Neuronal stem cell (in vitro differentiated cells): ENCODE measurements around the gene PPP1R11.

Experiments
- DNase-seq: peaks from one replicate; pipeline ENCODE4 v3.0.0-alpha.2; 2013; ENCODE audit warnings: low spot score
- H2AFZ ChIP-seq: one replicate; pipeline ENCODE4 v1.6.1; 2013; ENCODE audit warnings: mild to moderate bottlenecking, low read length, inconsistent platforms
- H2AK5ac ChIP-seq: 2 replicates; pipeline ENCODE4 v1.6.1; 2013; ENCODE audit warnings: low read depth, mild to moderate bottlenecking, inconsistent platforms, low read length, moderate library complexity, mixed read lengths
- H2BK120ac ChIP-seq: 2 replicates; pipeline ENCODE4 v1.6.1; 2013; ENCODE audit warnings: low read depth, mild to moderate bottlenecking, inconsistent platforms, low read length, moderate library complexity, mixed read lengths
- H2BK12ac ChIP-seq: one replicate; pipeline ENCODE4 v1.6.1; 2013; ENCODE audit warnings: low read length, inconsistent platforms
- H2BK15ac ChIP-seq: 2 replicates; pipeline ENCODE4 v1.6.1; 2013; ENCODE audit warnings: mild to moderate bottlenecking, low read length, inconsistent platforms, mixed read lengths
- H2BK5ac ChIP-seq: one replicate; pipeline ENCODE4 v1.6.1; 2013; ENCODE audit warnings: inconsistent platforms, mild to moderate bottlenecking, low read length, moderate library complexity
- H3K14ac ChIP-seq: one replicate; pipeline ENCODE4 v1.6.1; 2013; ENCODE audit warnings: low read length, inconsistent platforms
- H3K18ac ChIP-seq: 2 replicates; pipeline ENCODE4 v1.6.1; 2013; ENCODE audit warnings: low read length, inconsistent platforms
- H3K23ac ChIP-seq: 2 replicates; pipeline ENCODE4 v1.6.1; 2013; ENCODE audit warnings: low read depth, mild to moderate bottlenecking, mixed read lengths, low read length, inconsistent platforms; ENCODE audit not compliant: poor library complexity
- H3K27ac ChIP-seq: replicated peaks from 3 replicates; pipeline ENCODE4 v1.5.1; 2013; ENCODE audit warnings: low read length, inconsistent platforms
- H3K27me3 ChIP-seq, 3 experiments: 2 replicates each; pipeline ENCODE4 v1.6.1; 2013; ENCODE audit warnings: low read length in 3 of 3, mild to moderate bottlenecking in 2 of 3, inconsistent platforms in 1 of 3, low read depth in 1 of 3, mixed read lengths in 1 of 3, moderate library complexity in 1 of 3; ENCODE audit not compliant: control insufficient read depth in 3 of 3, insufficient read depth in 3 of 3
- H3K36me3 ChIP-seq, 2 donors: replicated peaks in 1 of 2; 2 replicates each; pipeline ENCODE4 v1.6.1; 2013; ENCODE audit warnings: low read length in 2 of 2; ENCODE audit not compliant: control insufficient read depth in 2 of 2, insufficient read depth in 2 of 2
- H3K4ac ChIP-seq: 2 replicates; pipeline ENCODE4 v1.6.1; 2013; ENCODE audit warnings: inconsistent platforms, mild to moderate bottlenecking, low read length, moderate library complexity
- H3K4me1 ChIP-seq, 2 donors: 1 replicate in 1 of 2; 2 replicates in 1 of 2; pipeline ENCODE4 v1.6.1; 2013; ENCODE audit warnings: low read length in 2 of 2, low read depth in 1 of 2; ENCODE audit not compliant: control insufficient read depth in 2 of 2, insufficient read depth in 1 of 2
- H3K4me2 ChIP-seq: one replicate; pipeline ENCODE4 v1.6.1; 2013; ENCODE audit warnings: mild to moderate bottlenecking, low read length, inconsistent platforms; ENCODE audit not compliant: insufficient read depth, poor library complexity, severe bottlenecking
- H3K4me3 ChIP-seq, 2 donors: 2 replicates each; pipeline ENCODE4 v1.5.1; 2013; ENCODE audit warnings: low read length in 2 of 2, mild to moderate bottlenecking in 2 of 2, inconsistent platforms in 1 of 2, moderate library complexity in 1 of 2
- H3K79me1 ChIP-seq: one replicate; pipeline ENCODE4 v1.6.1; 2013; ENCODE audit warnings: low read depth, mild to moderate bottlenecking, inconsistent platforms, low read length, moderate library complexity
- H3K9ac ChIP-seq: one replicate; pipeline ENCODE4 v1.6.1; 2013; ENCODE audit warnings: mild to moderate bottlenecking, low read depth, low read length, inconsistent platforms; ENCODE audit not compliant: poor library complexity
- H3K9me3 ChIP-seq, 2 donors: replicated peaks in 1 of 2; 2 replicates each; pipeline versions ENCODE3 to v1.6.1; 2013; ENCODE audit warnings: low read length in 2 of 2, mild to moderate bottlenecking in 2 of 2, inconsistent platforms in 1 of 2, low read depth in 1 of 2, mixed read lengths in 1 of 2, moderate library complexity in 1 of 2; ENCODE audit not compliant: control insufficient read depth in 2 of 2, insufficient read depth in 1 of 2
- H4K8ac ChIP-seq: one replicate; pipeline ENCODE4 v1.6.1; 2013; ENCODE audit warnings: low read depth, mild to moderate bottlenecking, inconsistent platforms, low read length, moderate library complexity
- H4K91ac ChIP-seq: one replicate; pipeline ENCODE4 v1.6.1; 2013; ENCODE audit warnings: low read length, low read depth, mild to moderate bottlenecking, inconsistent platforms; ENCODE audit not compliant: poor library complexity
- WGBS, 2 donors: extraction: QIAGEN DNeasy Blood & Tissue Kit; methylation state at CpG; one replicate each; pipeline ENCODE4 v1.1.7; 2013; ENCODE audit warnings: missing lambda C conversion rate in 2 of 2, mixed read lengths in 1 of 2; ENCODE audit not compliant: insufficient read length in 2 of 2, insufficient replicate concordance in 1 of 2; ENCODE audit errors: extremely low coverage in 2 of 2; 5-methylcytosine and 5-hydroxymethylcytosine counted together

Gene PPP1R11

DNA sequence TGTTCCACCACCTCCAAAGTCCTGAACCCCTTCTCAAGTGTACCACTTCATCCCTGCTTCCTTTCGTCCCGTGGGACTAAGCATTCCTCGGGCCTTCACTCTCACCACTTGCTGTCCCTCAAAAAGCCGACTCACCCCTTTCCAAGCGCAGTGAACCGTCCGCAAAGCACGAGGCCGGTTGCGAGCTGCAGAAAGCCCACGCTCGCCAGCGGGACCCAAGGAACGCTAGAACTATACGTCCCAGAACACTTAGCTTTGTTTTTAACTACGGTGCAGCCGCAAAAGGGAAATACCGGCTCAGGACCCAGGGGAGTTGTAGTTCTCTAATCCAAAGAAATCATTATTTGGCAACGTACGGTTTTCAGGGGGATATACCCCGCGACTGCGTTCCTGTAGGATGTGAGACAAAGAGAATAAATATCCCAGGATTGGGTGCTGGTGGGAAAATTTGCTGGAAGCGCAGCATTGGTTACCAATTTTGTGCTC is 6.3 kb upstream of the PPP1R11 start:
- peak overlapping the region; percentile 73 for H3K9ac ChIP-seq
- H2AFZ ChIP-seq, result peak overlapping the region; percentile 91
- no peak overlapping the region for H4K8ac ChIP-seq
- no peaks in the 10 kb centered on the region for H3K27me3 ChIP-seq
- peaks cover 7% of the 10 kb centered on the region in 2 donors for H3K4me1 ChIP-seq
- H4K91ac ChIP-seq, result no peak overlapping the region
- H2BK120ac ChIP-seq, result no peak overlapping the region
- no peak overlapping the region for H3K18ac ChIP-seq
- no peak overlapping the region for H2BK12ac ChIP-seq
- no peak overlapping the region for H3K4ac ChIP-seq
- peak overlapping the region; percentile 66 for H3K4me2 ChIP-seq
- H2BK15ac ChIP-seq, result no peak overlapping the region
- peak overlapping the region; percentile 65 to 96 for H3K4me3 ChIP-seq
- H3K9me3 ChIP-seq, result peaks cover 0 to 4% of the 10 kb centered on the region in 2 donors
- peaks cover 4% of the 10 kb centered on the region for H3K79me1 ChIP-seq
- H2AK5ac ChIP-seq, result no peak overlapping the region
- H3K36me3 ChIP-seq, result peaks cover 0 to 47% of the 10 kb centered on the region in 2 donors
- no peak overlapping the region for H3K14ac ChIP-seq
- WGBS, 2 donors, result no CpG with 5 or more reads among the region's 24 CpGs
- no peak overlapping the region for H3K23ac ChIP-seq
- H3K27ac ChIP-seq, result no peak overlapping the region
- H2BK5ac ChIP-seq, result no peak overlapping the region
- DNase-seq, result no peak

DNA sequence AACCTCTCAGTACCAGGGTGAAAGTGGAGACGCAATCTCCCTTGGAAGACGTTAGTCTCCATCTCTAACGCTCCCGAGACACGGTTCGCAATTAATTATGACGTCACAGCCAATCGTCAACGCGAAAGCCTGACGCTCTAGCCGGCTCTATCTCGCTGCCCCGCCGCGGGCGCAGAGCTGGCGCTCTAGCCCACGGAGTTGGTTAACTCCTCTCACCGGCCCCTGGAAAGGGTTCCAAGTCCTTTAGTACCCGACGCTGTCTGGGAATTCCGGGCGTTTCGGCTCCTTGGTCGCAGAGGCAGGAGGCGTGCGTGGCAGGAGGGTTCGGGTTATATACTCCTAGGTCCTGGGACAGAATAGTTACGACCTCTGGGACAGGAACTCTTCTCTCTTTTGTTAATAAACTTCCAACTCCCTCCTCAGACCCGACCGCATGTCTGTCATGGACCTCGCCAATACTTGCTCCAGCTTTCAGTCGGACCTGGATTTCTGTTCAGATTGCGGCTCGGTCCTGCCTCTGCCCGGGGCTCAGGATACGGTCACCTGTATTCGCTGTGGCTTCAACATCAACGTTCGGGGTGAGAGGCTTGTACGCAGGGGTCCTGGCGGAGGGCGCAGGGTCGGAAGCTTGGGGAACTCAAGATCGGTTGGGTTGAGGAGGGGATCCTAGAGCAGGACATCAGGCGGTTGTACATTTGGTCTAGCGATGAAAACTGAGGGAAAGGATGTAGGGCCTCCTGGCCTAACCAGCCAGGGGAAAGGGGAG is 5.7 kb upstream of the PPP1R11 start, which contains the start of gene POLR1H:
Gene POLR1H (plus strand): TSS at position 174 of the 766 bp plus-strand sequence. CDS start 260 bp downstream, at position 434.
- H3K9ac ChIP-seq, result peak within 1 kb of the TSS; percentile 88
- H3K23ac ChIP-seq, result peak within 1 kb of the TSS; percentile 12
- peak within 1 kb of the TSS; percentile 91 for H3K4me2 ChIP-seq
- H3K36me3 ChIP-seq, result peaks cover 0 to 41% of the 10 kb centered on the region in 2 donors
- H3K4ac ChIP-seq, result no peak within 1 kb of the TSS
- H2BK120ac ChIP-seq, result no peak within 1 kb of the TSS
- no peak within 1 kb of the TSS for H2AK5ac ChIP-seq
- no peak within 1 kb of the TSS for H2BK15ac ChIP-seq
- peaks cover 8 to 11% of the 10 kb centered on the region in 2 donors for H3K4me1 ChIP-seq
- H2BK12ac ChIP-seq, result no peak within 1 kb of the TSS
- H3K27ac ChIP-seq, result no peak within 1 kb of the TSS
- peak within 1 kb of the TSS; percentile 49 for H2BK5ac ChIP-seq
- H3K9me3 ChIP-seq, result peaks cover 0 to 4% of the 10 kb centered on the region in 2 donors
- peak within 1 kb of the TSS; percentile 42 for H3K14ac ChIP-seq
- H3K18ac ChIP-seq, result peak within 1 kb of the TSS; percentile 76
- peak; percentile 93 for DNase-seq
- no peak within 1 kb of the TSS for H4K91ac ChIP-seq
- no CpG with 5 or more reads among the region's 48 CpGs for WGBS, 2 donors
- peak within 1 kb of the TSS; percentile 65 to 96 for H3K4me3 ChIP-seq
- peak within 1 kb of the TSS; percentile 91 for H2AFZ ChIP-seq
- H4K8ac ChIP-seq, result peak within 1 kb of the TSS; percentile 55
- peaks cover 4% of the 10 kb centered on the region for H3K79me1 ChIP-seq
- no peaks in the 10 kb centered on the region for H3K27me3 ChIP-seq

DNA sequence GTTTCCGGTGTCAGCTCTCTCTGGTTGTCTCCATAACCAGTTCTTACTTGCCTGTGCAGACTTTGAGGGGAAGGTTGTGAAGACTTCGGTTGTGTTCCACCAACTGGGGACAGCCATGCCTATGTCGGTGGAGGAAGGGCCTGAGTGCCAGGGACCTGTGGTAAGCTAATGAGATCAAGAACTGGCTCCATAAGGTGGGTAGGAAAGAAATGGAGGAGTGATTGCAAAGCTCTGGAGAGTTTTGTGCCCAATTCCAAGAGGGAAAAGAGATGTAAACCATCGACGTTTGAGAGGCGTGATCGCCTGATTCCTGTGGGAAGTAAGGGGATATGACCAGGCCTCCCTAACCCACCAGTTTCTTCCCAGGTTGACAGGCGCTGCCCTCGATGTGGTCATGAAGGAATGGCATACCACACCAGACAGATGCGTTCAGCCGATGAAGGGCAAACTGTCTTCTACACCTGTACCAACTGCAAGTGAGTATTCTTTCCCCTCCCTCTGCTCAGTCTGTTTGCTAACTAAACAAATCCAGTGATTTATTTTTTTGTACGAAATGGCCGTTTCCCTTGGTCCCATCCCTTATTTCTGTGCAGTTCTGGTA is 5.0 kb upstream of the PPP1R11 start:
- H3K4me3 ChIP-seq, result peak overlapping the region; percentile 65 to 96
- H3K4ac ChIP-seq, result no peak overlapping the region
- H3K18ac ChIP-seq, result no peak overlapping the region
- H3K9me3 ChIP-seq, result peaks cover 0 to 4% of the 10 kb centered on the region in 2 donors
- H4K91ac ChIP-seq, result no peak overlapping the region
- peak overlapping the region; percentile 91 for H2AFZ ChIP-seq
- H3K4me2 ChIP-seq, result peak overlapping the region; percentile 91
- peak overlapping the region; percentile 49 for H2BK5ac ChIP-seq
- WGBS, 2 donors, result no CpG with 5 or more reads among the region's 13 CpGs
- H3K9ac ChIP-seq, result peak overlapping the region; percentile 88
- peaks cover 4% of the 10 kb centered on the region for H3K79me1 ChIP-seq
- peaks cover 0 to 34% of the 10 kb centered on the region in 2 donors for H3K36me3 ChIP-seq
- no peak overlapping the region for H3K27ac ChIP-seq
- peak overlapping the region; percentile 12 for H3K23ac ChIP-seq
- H2BK15ac ChIP-seq, result no peak overlapping the region
- no peaks in the 10 kb centered on the region for H3K27me3 ChIP-seq
- H3K14ac ChIP-seq, result peak overlapping the region; percentile 42
- H3K4me1 ChIP-seq, result peaks cover 8 to 11% of the 10 kb centered on the region in 2 donors
- no peak overlapping the region for H2AK5ac ChIP-seq
- peak overlapping the region; percentile 55 for H4K8ac ChIP-seq
- no peak for DNase-seq
- no peak overlapping the region for H2BK120ac ChIP-seq
- H2BK12ac ChIP-seq, result no peak overlapping the region
